Caco-2 (cell line): ENCODE measurements around the gene KCNQ1OT1. TPM values are rescaled to one million over a fixed set of nuclear protein-coding genes. Genes with fewer than 3 reads are reported as not detected.

Source experiments
- BruUV-seq: library from RNA; stranded (reverse); fragments of 400-500 nt; replicated peaks from 2 replicates; lab custom pipeline; 2021; lab: Mats Ljungman, UMichigan
- CTCF ChIA-PET: fragments of 300-600 bp; sonication (Branson Sonifier 250); formaldehyde crosslinking; loops from one replicate; lab custom pipeline; 2022; ENCODE audit warnings: antibody characterized with exemption; lab: Charles Lee
- POLR2A ChIA-PET: fragments of 300-600 bp; sonication (Branson Sonifier 250); formaldehyde crosslinking; loops from one replicate; lab custom pipeline; 2022; ENCODE audit warnings: antibody characterized with exemption; lab: Charles Lee
- DNase-seq, 2 experiments: peaks; one replicate each; pipeline versions ENCODE4 v3.0.0 to v3.0.0-alpha.2; 2020 to 2022
- H3K27me3 ChIP-seq: replicated peaks from 2 replicates; pipeline ENCODE4 v1.6.0; 2011; ENCODE audit warnings: low read length; ENCODE audit not compliant: control insufficient read depth, insufficient read depth
- H3K36me3 ChIP-seq: 2 replicates; pipeline ENCODE4 v1.5.1; 2011; ENCODE audit warnings: low read length; ENCODE audit not compliant: control insufficient read depth, insufficient read depth
- H3K4me1 ChIP-seq: fragments of 250-450 bp; sonication (Bioruptor Pico); 2 replicates; pipeline ENCODE4 v1.5.1; 2020; ENCODE audit warnings: mild to moderate bottlenecking
- H3K4me3 ChIP-seq: 2 replicates; pipeline ENCODE4 v1.5.1; 2011; ENCODE audit warnings: low read depth, mild to moderate bottlenecking, control low read depth, low read length
- H3K9me3 ChIP-seq: fragments of 250-450 bp; sonication (Bioruptor Pico); 2 replicates; pipeline ENCODE4 v1.5.1; 2020; ENCODE audit warnings: mild to moderate bottlenecking, moderate library complexity
- H3K27ac Mint-ChIP-seq: one replicate; pipeline ENCODE4 v1.8.0; 2022; ENCODE audit warnings: mixed read lengths; ENCODE audit not compliant: unreplicated experiment
- H3K27me3 Mint-ChIP-seq: one replicate; pipeline ENCODE4 v1.8.0; 2022; ENCODE audit warnings: mixed read lengths; ENCODE audit not compliant: insufficient read depth, unreplicated experiment
- H3K36me3 Mint-ChIP-seq: one replicate; pipeline ENCODE4 v1.8.0; 2022; ENCODE audit warnings: mild to moderate bottlenecking, mixed read lengths; ENCODE audit not compliant: insufficient read depth, unreplicated experiment
- H3K4me1 Mint-ChIP-seq: one replicate; pipeline ENCODE4 v1.8.0; 2022; ENCODE audit warnings: low read depth, mixed read lengths; ENCODE audit not compliant: unreplicated experiment
- H3K4me3 Mint-ChIP-seq: one replicate; pipeline ENCODE4 v1.8.0; 2022; ENCODE audit warnings: mild to moderate bottlenecking, moderate library complexity, mixed read lengths; ENCODE audit not compliant: unreplicated experiment
- H3K9me3 Mint-ChIP-seq: one replicate; pipeline ENCODE4 v1.8.0; 2022; ENCODE audit warnings: mixed read lengths; ENCODE audit not compliant: unreplicated experiment
- intact Hi-C: fragments of 100-400 bp; cut with micrococcal nuclease; formaldehyde crosslinking; loops from one replicate; pipeline ENCODE4 v1.10.0; 2022; ENCODE audit not compliant: unreplicated experiment
- total RNA-seq: library from RNA; stranded (reverse); gene quantifications from 2 replicates; pipeline ENCODE4 v1.2.3, GENCODE V29; 2022
- TF ChIP-seq, protein P1 (sequence below), 2 experiments: fragments of 200-600 bp in 1 of 2; IDR thresholded peaks; 1 replicate in 1 of 2; 2 replicates in 1 of 2; pipeline versions ENCODE4 v1.5.1 to v1.8.0; 2011 to 2022; ENCODE audit warnings: antibody characterized with exemption in 1 of 2, control low read depth in 1 of 2, inconsistent platforms in 1 of 2, low read depth in 1 of 2, low read length in 1 of 2, mild to moderate bottlenecking in 1 of 2, moderate library complexity in 1 of 2; ENCODE audit not compliant: insufficient read depth in 1 of 2, severe bottlenecking in 1 of 2, unreplicated experiment in 1 of 2

Gene KCNQ1OT1
- total RNA-seq, 1 experiment from 2014 or later: 7.5 TPM

DNA sequence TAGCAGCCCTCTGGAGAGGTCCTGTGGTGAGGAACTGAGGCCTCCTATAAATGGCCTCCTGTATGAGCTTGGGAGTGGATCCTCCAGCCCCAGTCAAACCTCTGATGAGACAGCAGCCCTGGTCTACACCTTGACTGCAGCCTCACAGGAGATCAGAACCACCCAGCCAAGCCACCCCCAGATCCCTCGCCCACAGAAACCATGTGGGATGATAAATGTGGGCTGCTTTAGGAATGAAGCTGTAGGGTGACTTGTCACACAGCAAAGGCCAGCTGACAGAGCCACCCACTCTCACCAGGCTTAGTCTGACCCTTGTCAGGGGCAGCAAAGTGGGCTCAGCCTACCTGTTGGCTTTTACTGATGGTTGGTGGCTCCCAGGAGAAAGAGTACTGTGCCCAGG lies 6.5 kb upstream of the KCNQ1OT1 start:
- no peaks in the 10 kb centered on the region for H3K4me1 Mint-ChIP-seq
- no peaks in the 10 kb centered on the region for H3K36me3 Mint-ChIP-seq
- no TSS peak for BruUV-seq
- peaks cover 7% of the 10 kb centered on the region for H3K4me1 ChIP-seq
- peaks cover 13% of the 10 kb centered on the region for H3K9me3 Mint-ChIP-seq
- no peak overlapping the region for H3K4me3 ChIP-seq
- ChIA-PET POLR2A (no interaction called here), CTCF (no interaction called here)
- no peaks in the 10 kb centered on the region for H3K27me3 Mint-ChIP-seq
- intact Hi-C loops: no loop called here
- DNase-seq: no peak
- peaks cover 10% of the 10 kb centered on the region for H3K9me3 ChIP-seq
- no peaks in the 10 kb centered on the region for H3K36me3 ChIP-seq
- no peak overlapping the region for H3K4me3 Mint-ChIP-seq
- no peaks in the 10 kb centered on the region for H3K27me3 ChIP-seq
- TF ChIP-seq, protein P1, sequence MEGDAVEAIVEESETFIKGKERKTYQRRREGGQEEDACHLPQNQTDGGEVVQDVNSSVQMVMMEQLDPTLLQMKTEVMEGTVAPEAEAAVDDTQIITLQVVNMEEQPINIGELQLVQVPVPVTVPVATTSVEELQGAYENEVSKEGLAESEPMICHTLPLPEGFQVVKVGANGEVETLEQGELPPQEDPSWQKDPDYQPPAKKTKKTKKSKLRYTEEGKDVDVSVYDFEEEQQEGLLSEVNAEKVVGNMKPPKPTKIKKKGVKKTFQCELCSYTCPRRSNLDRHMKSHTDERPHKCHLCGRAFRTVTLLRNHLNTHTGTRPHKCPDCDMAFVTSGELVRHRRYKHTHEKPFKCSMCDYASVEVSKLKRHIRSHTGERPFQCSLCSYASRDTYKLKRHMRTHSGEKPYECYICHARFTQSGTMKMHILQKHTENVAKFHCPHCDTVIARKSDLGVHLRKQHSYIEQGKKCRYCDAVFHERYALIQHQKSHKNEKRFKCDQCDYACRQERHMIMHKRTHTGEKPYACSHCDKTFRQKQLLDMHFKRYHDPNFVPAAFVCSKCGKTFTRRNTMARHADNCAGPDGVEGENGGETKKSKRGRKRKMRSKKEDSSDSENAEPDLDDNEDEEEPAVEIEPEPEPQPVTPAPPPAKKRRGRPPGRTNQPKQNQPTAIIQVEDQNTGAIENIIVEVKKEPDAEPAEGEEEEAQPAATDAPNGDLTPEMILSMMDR (IDR thresholded peaks at IDR 0.05; ENCODE audit: insufficient read depth in 1 of 2, low read depth in 1 of 2, low read length in 1 of 2, severe bottlenecking in 1 of 2, unreplicated experiment in 1 of 2): no peak
- H3K27ac Mint-ChIP-seq: no peak overlapping the region

DNA sequence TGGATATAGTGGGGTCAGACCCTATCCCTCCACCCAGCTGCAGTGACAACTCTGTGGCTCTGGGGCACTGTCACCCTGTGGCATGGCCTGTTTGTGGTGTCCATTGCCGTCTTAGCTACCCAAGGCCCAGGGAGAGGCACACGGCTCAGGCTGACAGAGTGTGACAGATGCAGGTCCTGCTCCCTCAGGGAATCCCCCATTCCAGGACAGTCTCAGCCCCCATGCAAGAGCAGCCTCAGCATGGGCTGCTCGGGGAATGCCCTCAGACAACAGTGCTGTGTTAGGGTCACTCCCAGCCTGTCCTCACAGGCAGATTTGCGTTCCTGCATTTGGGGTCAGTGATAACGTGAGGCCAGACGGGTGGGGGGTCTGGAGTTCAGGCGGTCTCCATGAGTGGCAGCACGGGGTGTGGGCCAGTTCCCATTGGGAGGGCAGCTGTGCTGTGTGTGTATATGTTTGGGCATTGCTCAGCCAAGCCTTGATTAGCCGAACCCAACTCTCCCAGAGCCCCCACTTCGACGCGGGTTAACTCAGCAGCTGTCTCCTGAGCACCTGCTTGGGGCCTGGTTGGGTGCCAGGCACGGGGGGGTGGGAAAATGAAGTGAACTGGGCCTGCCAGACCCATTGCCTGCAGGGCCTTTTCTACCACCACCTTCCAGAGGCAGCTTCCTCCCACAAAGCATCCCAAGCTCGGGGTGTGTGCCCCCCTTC lies 5.3 kb upstream of the KCNQ1OT1 start:
- H3K9me3 ChIP-seq: no peaks in the 10 kb centered on the region
- H3K27me3 Mint-ChIP-seq: no peaks in the 10 kb centered on the region
- intact Hi-C loops: no loop called here
- no peaks in the 10 kb centered on the region for H3K27me3 ChIP-seq
- H3K4me1 Mint-ChIP-seq: no peaks in the 10 kb centered on the region
- BruUV-seq: no TSS peak
- H3K27ac Mint-ChIP-seq: no peak overlapping the region
- H3K36me3 Mint-ChIP-seq: peaks cover 7% of the 10 kb centered on the region
- no peak for DNase-seq
- peaks cover 4% of the 10 kb centered on the region for H3K9me3 Mint-ChIP-seq
- no peak overlapping the region for H3K4me3 Mint-ChIP-seq
- H3K4me1 ChIP-seq: peaks cover 13% of the 10 kb centered on the region
- TF ChIP-seq, protein P1 (IDR thresholded peaks at IDR 0.05; ENCODE audit: insufficient read depth in 1 of 2, low read depth in 1 of 2, low read length in 1 of 2, severe bottlenecking in 1 of 2, unreplicated experiment in 1 of 2): no peak
- ChIA-PET POLR2A (no interaction called here), CTCF (no interaction called here)
- H3K36me3 ChIP-seq: no peaks in the 10 kb centered on the region
- H3K4me3 ChIP-seq: no peak overlapping the region

DNA sequence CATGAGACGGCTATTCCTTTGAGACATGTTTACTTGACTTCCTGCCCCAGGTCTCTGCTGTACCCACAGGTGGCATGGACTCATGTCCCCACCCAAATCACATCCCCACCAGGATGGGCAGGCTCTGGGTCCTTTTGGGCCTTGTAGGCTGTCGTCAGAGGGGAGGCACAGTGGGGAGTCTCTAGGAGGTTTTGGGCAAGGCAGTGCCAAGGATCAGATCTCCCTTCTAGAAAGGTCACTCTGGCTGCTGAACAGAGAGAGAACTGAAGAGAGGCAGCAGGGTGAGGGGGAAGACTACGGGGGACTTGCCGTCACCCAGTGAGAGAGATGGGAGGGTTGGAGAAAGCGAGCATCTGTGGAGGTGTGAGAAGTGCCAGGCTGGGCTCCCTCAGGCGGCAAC lies 4.6 kb upstream of the KCNQ1OT1 start:
- Histone ChIP-seq H3K27me3 (no peaks in the 10 kb centered on the region), H3K9me3 (no peaks in the 10 kb centered on the region), H3K4me1 (peaks cover 13% of the 10 kb centered on the region), H3K36me3 (no peaks in the 10 kb centered on the region), H3K4me3 (no peak overlapping the region)
- POLR2A ChIA-PET: no interaction called here
- H3K9me3 Mint-ChIP-seq: no peaks in the 10 kb centered on the region
- intact Hi-C loops: no loop called here
- H3K27me3 Mint-ChIP-seq: no peaks in the 10 kb centered on the region
- TF ChIP-seq, protein P1 (IDR thresholded peaks at IDR 0.05; ENCODE audit: insufficient read depth in 1 of 2, low read depth in 1 of 2, low read length in 1 of 2, severe bottlenecking in 1 of 2, unreplicated experiment in 1 of 2): no peak
- no TSS peak for BruUV-seq
- peaks cover 14% of the 10 kb centered on the region for H3K36me3 Mint-ChIP-seq
- H3K4me1 Mint-ChIP-seq: no peaks in the 10 kb centered on the region
- H3K4me3 Mint-ChIP-seq: no peak overlapping the region
- CTCF ChIA-PET: no interaction called here
- no peak for DNase-seq
- no peak overlapping the region for H3K27ac Mint-ChIP-seq
